Right kidney (tissue), 1 donor: ENCODE results near the gene SNTB2.
"Not testable (repeated sequence)": the region's sequence is repeated elsewhere in the genome, so short reads cannot be mapped to it uniquely, and the experiment has no call there.

Experiments
- DNase-seq: peaks from one replicate; pipeline ENCODE4 v3.0.0-alpha.2; 2016

Gene SNTB2

DNA sequence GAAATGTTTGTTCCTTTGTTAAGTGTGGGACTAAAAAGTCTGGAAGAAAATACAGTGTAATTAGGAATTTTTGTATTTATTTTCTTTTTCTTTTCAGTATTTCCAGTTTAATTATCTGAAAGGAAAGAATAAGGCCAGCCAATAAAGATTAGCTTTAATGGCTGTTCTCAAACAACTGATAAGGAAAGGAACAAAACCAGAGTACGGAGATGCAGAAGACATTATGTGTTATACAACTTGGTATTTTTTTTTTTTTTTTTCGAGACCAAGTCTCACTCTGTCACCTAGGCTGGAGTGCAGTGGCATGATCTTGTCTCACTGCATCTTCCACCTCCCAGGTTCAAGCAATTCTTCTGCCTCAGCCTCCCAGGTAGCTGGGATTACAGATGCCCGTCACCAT is 47.5 kb downstream of the SNTB2 start:
- no peak for DNase-seq

- DNase-seq: no peak
Measured at GRCh38 chr16:69236319-69236718, 49.4 kb downstream of the SNTB2 start.

- DNase-seq: no peak
Measured at GRCh38 chr16:69237296-69237695, 50.3 kb downstream of the SNTB2 start.

DNA sequence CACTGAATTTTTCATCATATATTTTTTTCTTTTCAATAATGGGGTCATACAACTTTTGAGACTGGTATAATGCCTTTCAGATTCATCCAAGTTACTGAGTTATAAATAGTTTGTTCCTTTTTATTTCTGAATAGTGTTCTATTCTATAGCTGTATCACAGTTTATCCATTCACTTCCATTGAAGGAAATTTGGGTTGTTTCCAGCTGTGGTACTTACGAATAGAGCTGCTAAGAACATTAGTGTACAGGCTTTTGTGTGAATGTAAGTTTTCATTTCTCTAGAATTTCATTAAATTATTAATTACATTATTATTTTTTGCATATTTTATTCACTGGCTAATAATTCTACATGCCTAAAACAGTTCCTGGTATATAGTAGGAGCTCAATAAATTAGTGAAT is 52.9 kb downstream of the SNTB2 start:
- DNase-seq: no peak

GRCh38 chr16:69240331-69240730 is 53.4 kb downstream of the SNTB2 start:
- no peak for DNase-seq

GRCh38 chr16:69241926-69242325 is 55.0 kb downstream of the SNTB2 start:
- DNase-seq: no peak

- DNase-seq: no peak
Measured at GRCh38 chr16:69243479-69243878, 56.5 kb downstream of the SNTB2 start.

- no peak for DNase-seq
Measured at GRCh38 chr16:69244336-69244735, 57.4 kb downstream of the SNTB2 start.

GRCh38 chr16:69250081-69250480 is 63.1 kb downstream of the SNTB2 start:
- no peak for DNase-seq

DNA sequence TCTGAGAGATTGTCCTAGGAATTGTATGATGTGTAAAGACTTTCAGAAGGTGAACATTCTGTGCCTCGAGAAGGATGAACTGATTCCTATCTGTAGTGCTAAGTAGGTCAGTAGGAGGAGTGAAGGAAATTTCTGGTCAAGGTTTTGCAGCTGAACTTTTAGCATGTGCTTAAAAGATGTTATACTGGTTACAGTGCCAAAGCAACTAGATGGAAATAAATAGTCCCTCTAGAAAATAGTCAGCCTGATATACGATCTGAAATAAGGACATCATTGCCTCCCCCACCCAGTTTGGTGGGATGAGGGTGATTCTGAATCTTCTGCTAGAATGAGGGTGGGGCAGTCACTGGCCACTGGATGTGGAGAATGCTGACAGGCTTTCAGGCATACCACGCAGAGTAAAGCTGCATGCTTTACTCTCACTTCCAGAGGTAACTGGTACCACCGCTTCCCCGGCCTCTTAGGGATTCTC is 66.9 kb downstream of the SNTB2 start:
- DNase-seq: no peak

DNA sequence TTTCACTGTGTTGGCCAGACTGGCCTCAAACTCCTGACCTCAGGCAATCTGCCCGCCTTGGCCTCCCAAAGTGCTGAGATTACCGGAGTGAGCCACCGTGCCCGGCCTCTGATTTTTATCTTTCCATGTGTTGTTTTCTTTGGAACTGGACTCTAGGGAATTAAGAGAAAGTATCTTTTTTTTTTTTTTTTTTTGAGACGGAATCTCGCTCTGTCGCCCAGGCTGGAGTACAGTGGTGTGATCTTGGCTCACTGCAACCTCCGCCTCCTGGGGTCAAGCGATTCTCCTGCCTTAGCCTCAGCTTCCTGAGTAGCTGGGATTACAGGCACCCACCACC is 72.4 kb downstream of the SNTB2 start:
- DNase-seq: not testable (repeated sequence)

GRCh38 chr16:69260019-69260418 is 73.1 kb downstream of the SNTB2 start:
- DNase-seq: no peak

- no peak for DNase-seq
Measured at GRCh38 chr16:69260506-69260905, 73.5 kb downstream of the SNTB2 start.

- no peak for DNase-seq
Measured at GRCh38 chr16:69266334-69267063, 79.5 kb downstream of the SNTB2 start.

GRCh38 chr16:69267633-69268032 is 80.7 kb downstream of the SNTB2 start:
- DNase-seq: no peak

GRCh38 chr16:69270395-69270794 is 83.4 kb downstream of the SNTB2 start:
- no peak for DNase-seq

- no peak for DNase-seq
Measured at GRCh38 chr16:69270831-69271230, 83.9 kb downstream of the SNTB2 start.

DNA sequence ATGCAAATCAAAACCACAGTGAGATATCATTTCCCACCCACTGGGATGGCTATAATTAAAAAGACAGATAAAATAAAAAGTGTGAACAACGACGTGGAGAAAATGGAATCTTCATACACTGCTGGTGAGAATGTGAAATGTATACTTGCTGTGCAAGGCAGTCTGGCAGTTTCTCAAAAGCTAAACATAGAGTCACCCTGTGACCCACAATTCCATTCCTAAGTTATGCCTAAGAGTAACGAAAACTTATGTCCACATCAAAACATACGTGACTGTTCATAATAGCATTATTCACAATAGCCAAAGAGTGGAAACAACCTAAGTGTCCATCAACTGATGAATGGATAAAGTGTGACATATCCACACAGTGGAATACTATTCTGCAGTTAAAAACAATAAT is 86.0 kb downstream of the SNTB2 start:
- DNase-seq: no peak

- no peak for DNase-seq
Measured at GRCh38 chr16:69274699-69275235, 87.8 kb downstream of the SNTB2 start.

DNA sequence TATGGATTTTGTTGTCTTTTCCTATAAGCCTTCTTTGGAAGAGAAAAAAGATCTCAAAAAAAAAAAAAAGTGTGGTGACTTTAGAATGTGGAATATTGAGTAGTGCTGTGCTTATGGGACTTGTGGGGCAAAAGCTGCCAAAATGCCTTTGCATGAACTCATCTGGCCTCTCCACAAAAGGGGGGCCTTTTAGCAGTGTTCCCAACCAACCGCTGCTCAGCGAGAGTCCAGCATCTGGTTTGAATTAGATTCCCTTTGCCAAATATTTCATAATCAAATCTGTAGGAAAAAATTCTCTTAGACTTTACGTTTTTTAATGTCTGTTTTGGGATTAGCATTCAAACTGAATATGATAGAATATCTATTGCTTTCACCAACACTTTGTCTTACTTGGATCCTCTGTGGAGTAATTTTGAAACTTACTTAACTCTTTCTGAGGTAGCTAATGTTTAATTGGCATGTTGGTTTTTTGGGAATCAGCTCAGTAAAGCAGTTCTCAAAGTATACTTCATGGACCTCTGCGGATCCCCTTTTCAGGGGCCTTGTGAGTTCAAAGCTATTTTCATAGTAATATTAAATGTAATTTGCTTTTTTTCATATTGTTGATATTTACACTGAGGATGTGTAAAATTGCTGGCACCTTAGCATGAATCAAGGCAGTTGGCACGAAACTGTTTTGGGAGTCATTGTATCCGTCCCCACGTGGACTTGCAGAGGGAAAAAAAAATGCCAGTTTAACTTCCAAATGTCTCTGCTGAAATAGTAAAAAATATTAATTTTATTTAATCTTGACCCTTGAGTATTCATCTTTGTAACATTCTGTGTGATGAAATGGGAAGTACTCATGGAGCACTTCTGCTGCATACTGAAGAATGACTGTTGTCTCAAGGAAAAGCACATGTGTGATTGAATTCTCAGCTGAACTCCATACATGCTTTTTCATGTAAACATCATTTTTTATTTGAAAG is 89.5 kb downstream of the SNTB2 start:
- no peak for DNase-seq

GRCh38 chr16:69277413-69277812 is 90.4 kb downstream of the SNTB2 start:
- no peak for DNase-seq

DNA sequence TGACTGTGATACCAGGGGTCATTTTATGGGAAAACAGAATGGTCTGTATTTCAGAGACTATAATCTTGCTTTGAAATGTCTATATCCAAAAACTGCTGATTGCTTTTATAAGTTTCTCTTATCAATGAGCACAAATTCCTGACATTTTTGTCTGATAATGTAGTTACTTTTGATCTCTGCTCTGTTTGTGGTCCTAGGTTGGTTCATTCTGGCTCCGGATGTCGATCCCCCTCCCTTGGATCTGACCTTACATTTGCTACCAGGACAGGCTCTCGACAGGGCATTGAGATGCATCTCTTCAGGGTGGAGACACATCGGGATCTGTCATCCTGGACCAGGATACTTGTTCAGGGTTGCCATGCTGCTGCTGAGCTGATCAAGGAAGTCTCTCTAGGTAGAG is 96.9 kb downstream of the SNTB2 start:
- DNase-seq: no peak

DNA sequence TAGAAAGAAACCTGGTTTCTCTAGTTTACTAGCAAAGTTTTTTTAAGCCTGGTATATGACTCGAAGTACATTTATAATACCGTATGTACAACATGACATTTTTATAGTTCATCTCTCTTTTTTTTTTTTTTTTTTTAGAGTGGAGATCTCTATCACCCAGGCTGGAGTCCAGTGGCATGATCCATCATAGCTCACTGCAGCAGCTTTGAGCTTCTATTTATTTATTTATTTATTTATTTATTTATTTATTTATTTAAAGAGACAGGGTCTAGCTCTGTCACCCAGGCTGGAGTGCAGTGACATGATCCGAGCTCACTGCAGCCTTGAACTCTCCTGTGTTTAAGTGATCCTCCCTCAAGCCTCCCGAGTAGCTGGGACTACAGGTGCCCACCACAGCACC is 98.3 kb downstream of the SNTB2 start:
- no peak for DNase-seq
